ENCODE results near the gene GPD2.

GRCh38 chr2:156437272-156437930, 1.2 kb downstream of the GPD2 start:
- TF ChIP-seq CTCF (IDR thresholded peaks at IDR 0.05 in 4 of 5, conservative IDR thresholded peaks at IDR 0.05 in 1 of 5) (no peak), POLR2A (IDR thresholded peaks at IDR 0.05) (peak; percentile 62 to 64)
